Lung (tissue), 16 donors: ENCODE results near the gene ZNF280A. TPM values are rescaled to one million over a fixed set of nuclear protein-coding genes. Genes with fewer than 3 reads are reported as not detected.

Experiments used
- ATAC-seq: fragments of 200-7000 bp; cut with Tn5 transposase; one replicate; pipeline ENCODE4 v1.9.1; 2020; ENCODE audit warnings: moderate number of reproducible peaks; ENCODE audit not compliant: insufficient read depth, low FRiP score
- DNase-seq, 3 donors: peaks; one replicate each; pipeline ENCODE4 v3.0.0-alpha.2; 2013 to 2017
- H3K27ac ChIP-seq, 2 donors: one replicate each; pipeline ENCODE4 v1.5.1; 2013; ENCODE audit warnings: mild to moderate bottlenecking in 2 of 2, moderate library complexity in 2 of 2, control low read depth in 1 of 2, inconsistent platforms in 1 of 2, low read depth in 1 of 2, low read length in 1 of 2
- H3K27me3 ChIP-seq, 3 donors: one replicate each; pipeline ENCODE4 v1.5.1; 2013; ENCODE audit warnings: low read length in 2 of 3; ENCODE audit not compliant: control insufficient read depth in 3 of 3, insufficient read depth in 3 of 3
- H3K36me3 ChIP-seq, 4 donors: one replicate each; pipeline ENCODE4 v1.5.1; 2013; ENCODE audit warnings: low read length in 4 of 4, mild to moderate bottlenecking in 1 of 4, moderate library complexity in 1 of 4; ENCODE audit not compliant: control insufficient read depth in 4 of 4, insufficient read depth in 4 of 4
- H3K4me1 ChIP-seq, 5 donors: one replicate each; pipeline ENCODE4 v1.5.1; 2013; ENCODE audit warnings: low read length in 5 of 5, mild to moderate bottlenecking in 2 of 5, moderate library complexity in 1 of 5; ENCODE audit not compliant: control insufficient read depth in 5 of 5, insufficient read depth in 5 of 5
- H3K4me3 ChIP-seq: one replicate; pipeline ENCODE4 v1.5.1; 2013; ENCODE audit warnings: mild to moderate bottlenecking, control low read depth, moderate library complexity
- H3K9ac ChIP-seq, 2 donors: one replicate each; pipeline ENCODE4 v1.5.1; 2013; ENCODE audit warnings: low read length in 2 of 2, control low read depth in 1 of 2; ENCODE audit not compliant: insufficient read depth in 1 of 2
- H3K9me3 ChIP-seq, 4 donors: one replicate each; pipeline ENCODE4 v1.5.1; 2013; ENCODE audit warnings: low read length in 3 of 4, mild to moderate bottlenecking in 1 of 4, moderate library complexity in 1 of 4; ENCODE audit not compliant: control insufficient read depth in 4 of 4, insufficient read depth in 3 of 4
- WGBS, 2 donors: extraction: QIAGEN DNeasy Blood & Tissue Kit; methylation state at CpG; one replicate each; pipeline ENCODE4 v1.1.7; 2013; 5-methylcytosine and 5-hydroxymethylcytosine counted together
- long read RNA-seq, 5 donors: transcript quantifications; one replicate each; lab custom pipeline, GENCODE V29; 2026
- polyA plus RNA-seq, 2 donors: library from polyadenylated mRNA; stranded (reverse); fragments of 200-250 nt; gene quantifications; one replicate each; pipeline ENCODE4 v1.2.1, GENCODE V29; 2013
- total RNA-seq, 2 donors: library from RNA; depleted of rRNA in 1 of 2; stranded (reverse); fragments of >200 nt in 1 of 2; gene quantifications; one replicate each; pipeline ENCODE4 v1.2.1, GENCODE V29; 2014 to 2021
- TF ChIP-seq, protein P1 (sequence below): IDR thresholded peaks from 2 replicates; pipeline ENCODE4 v1.5.1; 2012; ENCODE audit warnings: mild to moderate bottlenecking; ENCODE audit errors: control extremely low read depth, extremely low read depth
- donor health status: control.
- donor health status: control.
- donor health status: Bipolar disorder and iron deficiency.
- donor health status: healthy.
- donor health status: DM: yes; HTN: yes; CAD: no.

ZNF280A gene, protein sequence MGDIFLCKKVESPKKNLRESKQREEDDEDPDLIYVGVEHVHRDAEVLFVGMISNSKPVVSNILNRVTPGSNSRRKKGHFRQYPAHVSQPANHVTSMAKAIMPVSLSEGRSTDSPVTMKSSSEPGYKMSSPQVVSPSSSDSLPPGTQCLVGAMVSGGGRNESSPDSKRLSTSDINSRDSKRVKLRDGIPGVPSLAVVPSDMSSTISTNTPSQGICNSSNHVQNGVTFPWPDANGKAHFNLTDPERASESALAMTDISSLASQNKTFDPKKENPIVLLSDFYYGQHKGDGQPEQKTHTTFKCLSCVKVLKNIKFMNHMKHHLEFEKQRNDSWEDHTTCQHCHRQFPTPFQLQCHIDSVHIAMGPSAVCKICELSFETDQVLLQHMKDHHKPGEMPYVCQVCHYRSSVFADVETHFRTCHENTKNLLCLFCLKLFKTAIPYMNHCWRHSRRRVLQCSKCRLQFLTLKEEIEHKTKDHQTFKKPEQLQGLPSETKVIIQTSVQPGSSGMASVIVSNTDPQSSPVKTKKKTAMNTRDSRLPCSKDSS
- total RNA-seq (not detected), polyA plus RNA-seq (not detected)
- long read RNA-seq, donor 1: 0 reads
- long read RNA-seq, donor 2: 0 reads
- long read RNA-seq, donor 3: 0 reads
- long read RNA-seq, donor 4: 0 reads
- long read RNA-seq, donor 5: 0 reads

DNA sequence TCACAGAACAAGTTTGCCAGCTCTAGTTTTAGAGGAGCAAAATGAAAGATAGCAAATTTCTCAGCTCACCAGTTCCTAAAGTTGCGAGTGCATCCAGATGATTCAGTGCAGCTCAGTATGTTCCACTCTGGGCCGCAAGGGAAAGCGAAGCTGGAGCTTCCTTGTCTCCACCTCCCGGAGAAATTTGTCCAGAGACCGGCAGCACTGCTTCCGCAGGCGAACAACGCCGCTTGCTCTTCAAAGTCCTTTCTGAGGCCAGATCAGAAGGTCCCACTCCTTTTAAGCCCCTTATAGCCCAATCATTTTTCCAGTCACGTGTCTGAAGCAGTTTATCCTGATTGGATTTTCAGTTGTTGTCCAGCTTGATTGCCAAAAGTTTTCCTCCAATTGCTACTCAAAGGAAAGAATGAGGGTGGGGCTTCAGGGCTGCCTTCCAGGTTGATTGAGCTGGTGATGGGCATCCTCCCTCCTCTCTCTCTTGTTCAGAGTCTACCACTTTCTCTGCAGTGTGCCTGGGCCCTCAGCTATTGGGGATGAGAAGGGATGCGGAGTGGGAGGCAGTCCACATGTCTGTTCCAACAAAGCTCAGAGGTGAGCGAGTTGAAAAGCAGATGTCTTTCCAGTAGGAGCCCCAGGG, at the start of gene ZNF280A:
Gene ZNF280A, minus strand, starts transcription at position 251 of the 637 bp plus-strand sequence. CDS start 4,640 bp downstream, outside the sequence.
- Histone ChIP-seq H3K4me1 (no peaks in the 10 kb centered on the region), H3K36me3 (no peaks in the 10 kb centered on the region), H3K27me3 (peaks cover 0 to 3% (median 0%) of the 10 kb centered on the region in 3 donors), H3K4me3 (no peak within 1 kb of the TSS), H3K9ac (no peak within 1 kb of the TSS), H3K27ac (no peak within 1 kb of the TSS), H3K9me3 (no peaks in the 10 kb centered on the region)
- no peak for DNase-seq
- WGBS, 2 donors: 70 to 81% methylated on average over 12 of the region's 12 CpGs
- ATAC-seq: no peak
- TF ChIP-seq, protein P1, sequence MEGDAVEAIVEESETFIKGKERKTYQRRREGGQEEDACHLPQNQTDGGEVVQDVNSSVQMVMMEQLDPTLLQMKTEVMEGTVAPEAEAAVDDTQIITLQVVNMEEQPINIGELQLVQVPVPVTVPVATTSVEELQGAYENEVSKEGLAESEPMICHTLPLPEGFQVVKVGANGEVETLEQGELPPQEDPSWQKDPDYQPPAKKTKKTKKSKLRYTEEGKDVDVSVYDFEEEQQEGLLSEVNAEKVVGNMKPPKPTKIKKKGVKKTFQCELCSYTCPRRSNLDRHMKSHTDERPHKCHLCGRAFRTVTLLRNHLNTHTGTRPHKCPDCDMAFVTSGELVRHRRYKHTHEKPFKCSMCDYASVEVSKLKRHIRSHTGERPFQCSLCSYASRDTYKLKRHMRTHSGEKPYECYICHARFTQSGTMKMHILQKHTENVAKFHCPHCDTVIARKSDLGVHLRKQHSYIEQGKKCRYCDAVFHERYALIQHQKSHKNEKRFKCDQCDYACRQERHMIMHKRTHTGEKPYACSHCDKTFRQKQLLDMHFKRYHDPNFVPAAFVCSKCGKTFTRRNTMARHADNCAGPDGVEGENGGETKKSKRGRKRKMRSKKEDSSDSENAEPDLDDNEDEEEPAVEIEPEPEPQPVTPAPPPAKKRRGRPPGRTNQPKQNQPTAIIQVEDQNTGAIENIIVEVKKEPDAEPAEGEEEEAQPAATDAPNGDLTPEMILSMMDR: no peak

DNA sequence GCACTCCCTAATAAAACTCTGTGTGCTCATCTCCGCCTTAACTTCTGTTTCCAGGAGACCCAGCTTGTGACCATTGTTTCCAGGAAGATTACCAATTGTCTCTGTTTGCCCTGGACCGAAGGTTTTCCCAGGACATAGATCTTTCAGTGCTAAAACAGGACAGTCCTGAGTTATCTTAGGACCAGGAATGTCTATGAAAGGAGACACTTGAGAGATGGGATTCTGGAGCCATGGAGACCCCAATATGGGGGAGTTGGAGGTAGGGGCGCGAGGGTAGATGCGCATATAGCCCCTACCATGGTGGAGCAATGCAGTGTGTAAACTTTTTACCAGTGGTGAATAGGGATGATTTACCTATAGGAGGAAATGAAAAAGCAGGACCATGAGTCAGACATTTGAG, 49.1 kb upstream of the ZNF280A start:
- H3K9ac ChIP-seq: no peak overlapping the region
- H3K27me3 ChIP-seq: peaks cover 0 to 4% (median 0%) of the 10 kb centered on the region in 3 donors
- DNase-seq: no peak
- H3K4me3 ChIP-seq: no peak overlapping the region
- H3K36me3 ChIP-seq: no peaks in the 10 kb centered on the region
- no peak overlapping the region for H3K27ac ChIP-seq
- no peaks in the 10 kb centered on the region for H3K4me1 ChIP-seq
- ATAC-seq: no peak
- 84 to 86% methylated on average over 5 of the region's 5 CpGs for WGBS, 2 donors
- H3K9me3 ChIP-seq: no peaks in the 10 kb centered on the region
- TF ChIP-seq, protein P1: no peak

GRCh38 chr22:22565981-22566380, 45.9 kb upstream of the ZNF280A start:
- H3K4me3 ChIP-seq: no peak overlapping the region
- DNase-seq (no peak), ATAC-seq (no peak)
- H3K36me3 ChIP-seq: no peaks in the 10 kb centered on the region
- H3K9ac ChIP-seq: no peak overlapping the region
- no peak overlapping the region for H3K27ac ChIP-seq
- peaks cover 0 to 2% (median 0%) of the 10 kb centered on the region in 3 donors for H3K27me3 ChIP-seq
- no peaks in the 10 kb centered on the region for H3K4me1 ChIP-seq
- 91 to 98% methylated on average over 2 of the region's 2 CpGs for WGBS, 2 donors
- TF ChIP-seq, protein P1: no peak
- no peaks in the 10 kb centered on the region for H3K9me3 ChIP-seq
